ENCODE results near the gene PODXL.

The PODXL gene

GRCh38 chr7:131563918-131564317 lies 7.5 kb upstream of the PODXL start:
- DNase-seq (ENCODE audit: low read depth): no peak

GRCh38 chr7:131562941-131563340 lies 6.5 kb upstream of the PODXL start:
- DNase-seq (ENCODE audit: low read depth): no peak

- DNase-seq (ENCODE audit: low read depth): no peak
Measured at GRCh38 chr7:131560061-131560460, 3.6 kb upstream of the PODXL start.

- DNase-seq (ENCODE audit: low read depth): no peak
Measured at GRCh38 chr7:131557652-131558385, 1.4 kb upstream of the PODXL start.

GRCh38 chr7:131556909-131557651 lies 652 bp upstream of the PODXL start:
- no peak for DNase-seq (ENCODE audit: low read depth)

GRCh38 chr7:131555552-131556052 lies 826 bp downstream of the PODXL start:
- DNase-seq (ENCODE audit: low read depth): no peak

- DNase-seq (ENCODE audit: low read depth): no peak
Measured at GRCh38 chr7:131554880-131555516, 1.4 kb downstream of the PODXL start.

GRCh38 chr7:131553931-131554330 lies 2.5 kb downstream of the PODXL start:
- DNase-seq (ENCODE audit: low read depth): no peak

- no peak for DNase-seq (ENCODE audit: low read depth)
Measured at GRCh38 chr7:131552053-131552452, 4.4 kb downstream of the PODXL start.

- no peak for DNase-seq (ENCODE audit: low read depth)
Measured at GRCh38 chr7:131550846-131551245, 5.6 kb downstream of the PODXL start.

GRCh38 chr7:131548371-131548770 lies 8.1 kb downstream of the PODXL start:
- DNase-seq (ENCODE audit: low read depth): no peak

GRCh38 chr7:131547589-131547988 lies 8.8 kb downstream of the PODXL start:
- no peak for DNase-seq (ENCODE audit: low read depth)

- no peak for DNase-seq (ENCODE audit: low read depth)
Measured at GRCh38 chr7:131546583-131547141, 9.8 kb downstream of the PODXL start.

GRCh38 chr7:131546126-131546525 lies 10.3 kb downstream of the PODXL start:
- DNase-seq (ENCODE audit: low read depth): no peak

- DNase-seq (ENCODE audit: low read depth): no peak
Measured at GRCh38 chr7:131544449-131545301, 11.8 kb downstream of the PODXL start.

GRCh38 chr7:131544021-131544420 lies 12.4 kb downstream of the PODXL start:
- DNase-seq (ENCODE audit: low read depth): no peak

- DNase-seq (ENCODE audit: low read depth): no peak
Measured at GRCh38 chr7:131543298-131543697, 13.1 kb downstream of the PODXL start.

GRCh38 chr7:131540491-131541162 lies 15.8 kb downstream of the PODXL start:
- no peak for DNase-seq (ENCODE audit: low read depth)

GRCh38 chr7:131538813-131539179 lies 17.6 kb downstream of the PODXL start:
- DNase-seq (ENCODE audit: low read depth): peak; percentile 28

GRCh38 chr7:131538071-131538812 lies 18.2 kb downstream of the PODXL start:
- no peak for DNase-seq (ENCODE audit: low read depth)

Data from fibroblast of gingiva (primary cell).